Measurements from ENCODE around the gene PKDCC.

Gene PKDCC, protein sequence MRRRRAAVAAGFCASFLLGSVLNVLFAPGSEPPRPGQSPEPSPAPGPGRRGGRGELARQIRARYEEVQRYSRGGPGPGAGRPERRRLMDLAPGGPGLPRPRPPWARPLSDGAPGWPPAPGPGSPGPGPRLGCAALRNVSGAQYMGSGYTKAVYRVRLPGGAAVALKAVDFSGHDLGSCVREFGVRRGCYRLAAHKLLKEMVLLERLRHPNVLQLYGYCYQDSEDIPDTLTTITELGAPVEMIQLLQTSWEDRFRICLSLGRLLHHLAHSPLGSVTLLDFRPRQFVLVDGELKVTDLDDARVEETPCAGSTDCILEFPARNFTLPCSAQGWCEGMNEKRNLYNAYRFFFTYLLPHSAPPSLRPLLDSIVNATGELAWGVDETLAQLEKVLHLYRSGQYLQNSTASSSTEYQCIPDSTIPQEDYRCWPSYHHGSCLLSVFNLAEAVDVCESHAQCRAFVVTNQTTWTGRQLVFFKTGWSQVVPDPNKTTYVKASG

DNA sequence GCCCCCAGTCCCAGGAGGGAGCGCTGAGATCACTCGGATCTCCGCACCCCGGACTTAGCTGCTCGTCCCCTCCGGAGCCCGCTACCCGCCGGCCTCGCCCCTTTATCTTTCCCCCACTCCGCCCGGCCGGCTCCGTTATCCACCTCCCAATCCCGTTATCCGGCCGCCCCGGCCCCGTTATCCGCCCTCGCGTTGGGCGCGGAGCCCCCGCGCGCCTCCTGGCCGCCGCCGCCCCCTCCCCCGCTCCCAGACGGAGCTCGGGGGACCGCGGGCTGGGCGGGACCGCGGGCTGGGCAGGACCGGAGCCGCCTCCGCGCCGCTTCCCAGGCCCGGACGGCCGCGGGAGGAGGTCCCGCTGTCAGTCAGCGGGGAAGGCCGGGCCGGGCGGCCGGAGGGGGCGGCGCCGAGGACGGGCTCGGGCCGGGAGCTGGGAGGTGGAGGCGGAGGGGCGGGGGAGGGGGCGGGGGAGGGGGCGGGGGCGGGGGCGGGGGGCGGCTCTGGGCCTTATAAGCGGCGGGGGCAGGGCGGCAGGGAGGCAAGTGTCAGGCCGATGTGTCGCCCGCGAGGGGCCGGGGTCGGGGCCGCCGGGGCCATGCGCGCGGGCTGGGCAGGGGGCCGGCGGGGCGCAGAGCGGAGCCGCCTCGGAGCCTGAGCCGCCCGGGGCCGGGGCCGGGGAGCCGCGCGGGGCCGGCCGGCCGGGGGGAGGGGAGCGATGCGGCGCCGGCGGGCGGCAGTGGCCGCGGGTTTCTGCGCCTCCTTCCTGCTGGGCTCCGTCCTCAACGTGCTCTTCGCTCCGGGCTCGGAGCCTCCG is at the start of gene PKDCC:
Gene PKDCC, plus strand, starts transcription at position 534 of the 811 bp plus-strand sequence. Its CDS starts 179 bp downstream, at position 713.
- TF ChIP-seq, protein P1, sequence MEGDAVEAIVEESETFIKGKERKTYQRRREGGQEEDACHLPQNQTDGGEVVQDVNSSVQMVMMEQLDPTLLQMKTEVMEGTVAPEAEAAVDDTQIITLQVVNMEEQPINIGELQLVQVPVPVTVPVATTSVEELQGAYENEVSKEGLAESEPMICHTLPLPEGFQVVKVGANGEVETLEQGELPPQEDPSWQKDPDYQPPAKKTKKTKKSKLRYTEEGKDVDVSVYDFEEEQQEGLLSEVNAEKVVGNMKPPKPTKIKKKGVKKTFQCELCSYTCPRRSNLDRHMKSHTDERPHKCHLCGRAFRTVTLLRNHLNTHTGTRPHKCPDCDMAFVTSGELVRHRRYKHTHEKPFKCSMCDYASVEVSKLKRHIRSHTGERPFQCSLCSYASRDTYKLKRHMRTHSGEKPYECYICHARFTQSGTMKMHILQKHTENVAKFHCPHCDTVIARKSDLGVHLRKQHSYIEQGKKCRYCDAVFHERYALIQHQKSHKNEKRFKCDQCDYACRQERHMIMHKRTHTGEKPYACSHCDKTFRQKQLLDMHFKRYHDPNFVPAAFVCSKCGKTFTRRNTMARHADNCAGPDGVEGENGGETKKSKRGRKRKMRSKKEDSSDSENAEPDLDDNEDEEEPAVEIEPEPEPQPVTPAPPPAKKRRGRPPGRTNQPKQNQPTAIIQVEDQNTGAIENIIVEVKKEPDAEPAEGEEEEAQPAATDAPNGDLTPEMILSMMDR (IDR thresholded peaks at IDR 0.05; ENCODE audit: extremely low read depth, insufficient read depth, missing control alignments) = no peak
- peak; percentile 89 for DNase-seq (ENCODE audit: low spot score)
- in situ Hi-C loops (cut with MboI; ENCODE audit: low pct_unique_long_range_greater_than_20kb, low sequenced_read_pairs, unreplicated experiment) = no loop called here

DNA sequence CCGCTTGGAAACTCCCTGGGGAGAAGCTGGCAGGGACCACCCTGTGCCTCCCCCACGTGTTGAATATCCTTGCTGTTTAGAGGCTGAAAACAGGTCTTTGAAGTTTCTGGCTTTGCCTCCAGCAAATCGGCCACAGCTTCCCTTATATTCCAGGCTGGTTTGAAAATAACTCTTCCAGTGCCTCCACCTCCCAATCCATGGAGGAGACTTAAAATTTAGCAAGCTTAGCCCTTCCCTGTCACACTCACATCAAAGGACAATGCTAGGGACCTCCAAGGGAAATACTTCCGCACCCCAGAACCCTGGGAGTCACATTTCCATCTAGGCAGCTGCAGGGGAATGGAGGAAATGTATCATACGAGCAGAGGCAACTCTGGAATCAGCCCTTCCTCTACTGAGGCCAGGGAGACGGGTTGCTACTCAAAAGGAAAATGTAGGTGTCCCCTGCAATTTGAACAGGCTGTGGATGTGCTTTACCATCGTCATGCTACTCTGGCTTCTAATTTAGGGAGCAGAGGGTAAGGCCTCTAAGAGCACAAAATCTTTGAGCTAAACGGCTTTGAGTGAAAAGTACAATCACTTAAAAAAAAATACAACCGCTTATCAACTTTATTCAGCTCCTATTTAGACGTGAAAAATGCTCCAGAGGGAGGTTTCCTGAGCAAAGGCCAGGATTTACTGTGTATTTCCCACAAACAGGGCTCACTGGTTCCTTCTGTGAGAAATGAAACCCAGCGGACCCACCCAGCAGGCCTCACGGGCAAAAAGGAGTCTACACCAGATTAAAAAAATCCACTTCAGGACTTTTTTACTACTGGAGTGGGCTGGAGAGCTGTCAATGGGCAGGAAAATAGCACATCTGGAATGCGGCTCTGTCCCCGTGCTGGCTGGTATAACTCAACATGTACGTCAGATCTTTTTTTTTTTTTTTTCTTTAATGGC is 49.4 kb upstream of the PKDCC start:
- TF ChIP-seq, protein P1 (IDR thresholded peaks at IDR 0.05; ENCODE audit: extremely low read depth, insufficient read depth, missing control alignments) = no peak
- in situ Hi-C loops (cut with MboI; ENCODE audit: low pct_unique_long_range_greater_than_20kb, low sequenced_read_pairs, unreplicated experiment) = no loop called here
- no peak for DNase-seq (ENCODE audit: low spot score)

DNA sequence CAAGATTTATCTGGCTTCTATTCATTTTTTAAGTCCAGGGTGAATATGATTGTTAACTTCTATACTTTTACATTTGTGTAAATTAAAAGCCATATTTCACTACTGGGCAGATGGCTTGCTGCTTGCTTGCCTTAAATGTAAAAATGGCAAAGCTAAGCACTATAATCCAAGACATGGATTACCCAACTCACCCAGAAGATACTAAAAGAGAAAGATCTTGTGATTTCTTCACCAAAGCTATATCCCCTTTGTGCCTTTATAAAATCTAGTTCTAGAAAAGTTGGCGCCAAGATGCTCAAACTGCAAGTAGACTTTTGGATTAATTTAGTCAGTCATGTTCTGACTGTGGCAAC is 48.7 kb upstream of the PKDCC start:
- no peak for DNase-seq (ENCODE audit: low spot score)
- TF ChIP-seq, protein P1 (IDR thresholded peaks at IDR 0.05; ENCODE audit: extremely low read depth, insufficient read depth, missing control alignments) = no peak
- in situ Hi-C loops (cut with MboI; ENCODE audit: low pct_unique_long_range_greater_than_20kb, low sequenced_read_pairs, unreplicated experiment) = no loop called here

DNA sequence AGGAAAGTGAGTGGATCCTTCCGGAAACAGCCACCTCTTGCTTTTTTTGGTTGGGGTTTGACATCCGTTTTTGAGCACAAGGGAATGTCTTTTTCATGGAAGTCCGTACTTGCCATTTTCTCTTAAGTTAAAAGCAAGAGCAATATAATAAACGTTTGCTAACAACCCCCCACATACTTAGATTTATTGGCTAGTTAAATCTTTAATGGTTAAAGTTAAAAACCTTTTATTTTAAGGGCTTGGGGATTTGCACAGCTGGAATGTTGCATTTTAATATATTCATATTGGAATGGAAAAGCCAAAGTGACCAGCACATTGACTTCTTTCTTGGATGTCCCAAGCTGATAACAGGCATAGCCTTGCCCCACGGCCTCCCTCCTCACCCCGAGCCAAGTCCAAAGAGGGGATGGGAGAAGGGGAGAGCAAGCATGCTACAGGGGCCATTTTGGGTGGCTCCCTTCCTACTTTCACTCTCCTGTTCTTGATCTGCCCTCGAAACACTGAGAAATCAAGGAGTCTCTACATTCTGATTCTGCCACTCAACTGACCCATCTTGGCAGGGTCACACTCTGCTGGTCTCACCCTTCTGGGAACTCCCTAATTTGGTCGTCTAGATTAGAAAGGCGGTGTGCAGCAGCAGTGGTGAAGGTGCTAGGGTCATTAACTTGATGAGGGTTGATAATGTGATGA is 48.1 kb upstream of the PKDCC start:
- TF ChIP-seq, protein P1 (IDR thresholded peaks at IDR 0.05; ENCODE audit: extremely low read depth, insufficient read depth, missing control alignments) = no peak
- DNase-seq (ENCODE audit: low spot score) = no peak
- in situ Hi-C loops (cut with MboI; ENCODE audit: low pct_unique_long_range_greater_than_20kb, low sequenced_read_pairs, unreplicated experiment) = no loop called here

DNA sequence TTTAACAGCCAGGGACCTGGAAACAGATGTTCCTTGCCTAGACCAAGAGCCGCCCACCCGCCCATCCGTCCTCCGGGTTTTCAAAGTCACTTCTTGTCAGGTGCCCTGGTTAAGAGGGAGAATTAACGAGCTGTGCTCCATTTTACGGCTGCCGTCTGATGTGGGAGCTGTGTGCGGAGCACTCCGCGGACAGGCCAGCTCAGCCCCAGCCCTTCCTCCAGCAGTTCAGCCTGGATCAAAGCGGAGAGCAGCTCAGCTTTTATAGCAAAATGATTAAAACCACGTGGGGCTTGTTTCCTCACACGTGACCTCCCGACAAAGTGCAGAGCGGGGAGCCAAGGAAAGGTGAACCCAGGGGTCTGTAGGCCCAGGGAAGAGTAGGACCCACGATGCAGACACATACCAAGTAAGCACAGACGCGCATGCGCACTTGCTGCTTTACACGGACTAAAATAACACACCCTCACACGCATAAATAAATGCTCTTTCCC is 46.1 kb upstream of the PKDCC start:
- DNase-seq (ENCODE audit: low spot score) = no peak
- TF ChIP-seq, protein P1 (IDR thresholded peaks at IDR 0.05; ENCODE audit: extremely low read depth, insufficient read depth, missing control alignments) = no peak
- in situ Hi-C loops (cut with MboI; ENCODE audit: low pct_unique_long_range_greater_than_20kb, low sequenced_read_pairs, unreplicated experiment) = no loop called here

Data from GM13977 (cell line).